Hepatocyte (in vitro differentiated cells): Measurements from ENCODE around the gene DOCK4. TPM values are rescaled to one million over a fixed set of nuclear protein-coding genes. Genes with fewer than 3 reads are reported as not detected.

Experiments used
- DNase-seq: peaks from one replicate; pipeline ENCODE4 v3.0.0-alpha.2; 2016; ENCODE audit warnings: low spot score
- H2AFZ ChIP-seq: fragments of 200-600 bp; sonication (generic); 2 replicates; pipeline ENCODE4 v1.6.0; 2016; ENCODE audit warnings: antibody characterized with exemption, mild to moderate bottlenecking
- H3K27ac ChIP-seq: fragments of 200-600 bp; sonication (generic); 2 replicates; pipeline ENCODE4 v1.5.1; 2016; ENCODE audit warnings: mild to moderate bottlenecking
- H3K27me3 ChIP-seq: fragments of 200-600 bp; sonication (generic); 2 replicates; pipeline ENCODE4 v1.6.1; 2016
- H3K36me3 ChIP-seq: fragments of 200-600 bp; sonication (generic); replicated peaks from 2 replicates; pipeline ENCODE4 v1.5.1; 2016; ENCODE audit warnings: low read depth; ENCODE audit not compliant: insufficient read depth
- H3K4me1 ChIP-seq: fragments of 200-600 bp; sonication (generic); 2 replicates; pipeline ENCODE4 v1.5.1; 2016; ENCODE audit warnings: mild to moderate bottlenecking, moderate library complexity; ENCODE audit not compliant: insufficient read depth
- H3K4me2 ChIP-seq: fragments of 200-600 bp; sonication (generic); 2 replicates; pipeline ENCODE4 v1.6.0; 2016
- H3K4me3 ChIP-seq: fragments of 200-600 bp; sonication (generic); 2 replicates; pipeline ENCODE4 v1.5.1; 2016; ENCODE audit warnings: mild to moderate bottlenecking
- H3K79me2 ChIP-seq: fragments of 200-600 bp; sonication (generic); 2 replicates; pipeline ENCODE4 v1.6.0; 2017; ENCODE audit warnings: mild to moderate bottlenecking
- H3K9me2 ChIP-seq: fragments of 200-600 bp; sonication (generic); replicated peaks from 2 replicates; pipeline ENCODE4 v1.6.0; 2017; ENCODE audit warnings: mild to moderate bottlenecking; ENCODE audit not compliant: insufficient read depth
- H3K9me3 ChIP-seq: fragments of 200-600 bp; sonication (generic); 2 replicates; pipeline ENCODE4 v1.5.1; 2016; ENCODE audit warnings: low read depth, mild to moderate bottlenecking
- H4K20me1 ChIP-seq: fragments of 200-600 bp; sonication (generic); 2 replicates; pipeline ENCODE4 v1.6.0; 2016; ENCODE audit warnings: mild to moderate bottlenecking; ENCODE audit not compliant: insufficient read depth, poor library complexity, severe bottlenecking
- CTCF ChIP-seq: fragments of 200-600 bp; sonication (generic); IDR thresholded peaks from 2 replicates; pipeline ENCODE4 v1.5.1; 2016; ENCODE audit warnings: antibody characterized with exemption, mild to moderate bottlenecking; ENCODE audit not compliant: poor library complexity
- EZH2 ChIP-seq: fragments of 200-600 bp; sonication (generic); IDR thresholded peaks from 2 replicates; pipeline ENCODE4 v1.6.1; 2016; ENCODE audit warnings: antibody characterized with exemption, mild to moderate bottlenecking, borderline replicate concordance
- EZH2phosphoT487 ChIP-seq: fragments of 200-600 bp; sonication (generic); IDR thresholded peaks from one replicate; pipeline ENCODE4 v1.6.1; 2018; ENCODE audit warnings: antibody characterized with exemption, mild to moderate bottlenecking, low read depth, moderate library complexity; ENCODE audit not compliant: unreplicated experiment, severe bottlenecking
- WGBS: methylation state at CpG from one replicate; pipeline ENCODE4 v1.1.6; 2016; ENCODE audit warnings: low lambda C conversion rate; ENCODE audit errors: missing lambda C conversion rate; 5-methylcytosine and 5-hydroxymethylcytosine counted together
- polyA plus RNA-seq: library from polyadenylated mRNA; unstranded; fragments of >200 nt; fragmentation: Nextera tagmentation; extraction: Ambion mirVana; gene quantifications from 2 replicates; pipeline ENCODE4 v1.2.1, GENCODE V29; 2016
- total RNA-seq: library from RNA; depleted of rRNA; stranded (reverse); fragments of >200 nt; gene quantifications from 2 replicates; pipeline ENCODE4 v1.2.3, GENCODE V29; 2014

Gene DOCK4
- total and polyA plus RNA-seq, 2 experiments from 2014 or later: 4.4 to 22.9 TPM

GRCh38 chr7:112188257-112188656 lies 17.9 kb downstream of the DOCK4 start:
- H3K79me2 ChIP-seq: peaks cover 65% of the 10 kb centered on the region
- H3K36me3 ChIP-seq: no peaks in the 10 kb centered on the region
- TF ChIP-seq EZH2phosphoT487 (no peak), EZH2 (no peak), CTCF (no peak)
- no peaks in the 10 kb centered on the region for H3K9me3 ChIP-seq
- WGBS: 89% methylated on average over 3 of the region's 3 CpGs
- no peak overlapping the region for H3K4me2 ChIP-seq
- H3K4me1 ChIP-seq: no peaks in the 10 kb centered on the region
- H3K9me2 ChIP-seq: no peaks in the 10 kb centered on the region
- no peak overlapping the region for H3K27ac ChIP-seq
- no peak overlapping the region for H2AFZ ChIP-seq
- DNase-seq: no peak
- H4K20me1 ChIP-seq: no peaks in the 10 kb centered on the region
- no peaks in the 10 kb centered on the region for H3K27me3 ChIP-seq
- no peak overlapping the region for H3K4me3 ChIP-seq

GRCh38 chr7:112186300-112186699 lies 19.9 kb downstream of the DOCK4 start:
- no peak for DNase-seq
- 97% methylated on average over 1 of the region's 1 CpG for WGBS
- H3K27ac ChIP-seq: no peak overlapping the region
- H3K4me2 ChIP-seq: no peak overlapping the region
- H3K9me2 ChIP-seq: no peaks in the 10 kb centered on the region
- peaks cover 68% of the 10 kb centered on the region for H3K79me2 ChIP-seq
- no peaks in the 10 kb centered on the region for H3K36me3 ChIP-seq
- no peak overlapping the region for H2AFZ ChIP-seq
- H3K9me3 ChIP-seq: no peaks in the 10 kb centered on the region
- H3K27me3 ChIP-seq: no peaks in the 10 kb centered on the region
- H3K4me3 ChIP-seq: no peak overlapping the region
- H4K20me1 ChIP-seq: no peaks in the 10 kb centered on the region
- TF ChIP-seq EZH2phosphoT487 (no peak), CTCF (no peak), EZH2 (no peak)
- H3K4me1 ChIP-seq: no peaks in the 10 kb centered on the region

- Histone ChIP-seq H3K27ac (no peak overlapping the region), H3K36me3 (no peaks in the 10 kb centered on the region), H3K4me3 (no peak overlapping the region), H3K9me2 (no peaks in the 10 kb centered on the region), H3K9me3 (no peaks in the 10 kb centered on the region), H3K79me2 (peaks cover 71% of the 10 kb centered on the region), H4K20me1 (no peaks in the 10 kb centered on the region), H2AFZ (no peak overlapping the region), H3K4me1 (no peaks in the 10 kb centered on the region), H3K4me2 (no peak overlapping the region), H3K27me3 (no peaks in the 10 kb centered on the region)
- 82% methylated on average over 4 of the region's 4 CpGs for WGBS
- no peak for DNase-seq
- TF ChIP-seq EZH2phosphoT487 (no peak), CTCF (no peak), EZH2 (no peak)
Measured at GRCh38 chr7:112185005-112185834, 21.0 kb downstream of the DOCK4 start.
